ENCODE measurements around the gene SLC17A9.
"Not testable (repeated sequence)": the region's sequence is repeated elsewhere in the genome, so short reads cannot be mapped to it uniquely, and the experiment has no call there.

SLC17A9 gene

DNA sequence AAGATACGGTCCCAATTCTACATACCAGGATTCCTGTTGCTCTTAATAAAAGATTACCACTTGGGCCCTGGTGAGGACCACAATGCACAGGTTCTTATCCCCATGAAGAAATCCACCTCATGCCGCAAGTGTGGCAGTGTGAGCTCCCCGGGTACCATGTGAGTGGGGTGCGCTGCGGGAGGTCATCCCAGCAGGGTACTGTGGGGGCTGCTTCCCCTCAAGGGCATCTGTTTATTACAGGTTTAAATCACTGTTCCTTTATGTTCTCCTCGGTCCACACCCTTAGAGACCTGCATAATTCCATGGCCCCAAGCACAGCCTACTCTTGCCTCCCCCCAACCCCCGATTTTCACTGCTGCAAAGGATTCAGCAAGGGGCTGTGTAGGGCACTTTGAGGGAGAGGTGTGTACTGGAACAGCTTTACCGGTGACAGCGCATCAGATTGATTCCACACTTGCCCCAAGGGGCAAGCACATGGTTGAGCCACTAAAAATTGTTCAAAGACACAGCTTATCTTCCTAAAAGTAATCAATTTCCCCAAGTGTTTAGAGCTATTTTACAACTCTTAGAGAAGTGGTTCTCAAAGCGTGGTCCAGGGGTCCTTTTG is 32.4 kb upstream of the SLC17A9 start:
- no peak for DNase-seq

DNA sequence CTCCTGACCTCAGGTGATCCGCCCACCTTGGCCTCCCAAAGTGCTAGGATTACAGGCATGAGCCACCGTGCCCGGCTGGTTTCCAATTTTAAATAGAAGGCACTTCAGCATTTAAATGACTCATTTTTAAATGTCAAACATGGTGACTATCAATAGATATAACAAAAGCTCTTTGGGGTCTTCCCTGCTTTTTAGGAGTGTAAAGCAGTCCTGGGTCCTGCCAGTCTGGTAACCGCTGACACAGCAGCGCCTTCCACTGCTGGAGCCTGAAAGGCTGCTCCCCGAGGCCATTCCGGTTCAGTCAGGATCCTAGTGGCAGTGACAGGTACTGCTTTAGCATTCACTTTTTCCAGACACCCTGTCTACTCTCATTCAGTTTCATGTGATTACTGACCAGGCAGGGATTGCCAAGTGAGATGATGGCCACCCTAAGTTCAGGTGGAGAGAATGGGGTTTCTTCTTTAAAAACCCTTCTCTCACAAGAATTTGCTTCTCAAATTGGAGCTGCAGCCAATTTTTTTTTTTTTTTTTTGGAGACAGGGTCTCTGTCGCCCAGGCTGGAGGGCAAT is 31.3 kb upstream of the SLC17A9 start:
- no peak for DNase-seq

DNA sequence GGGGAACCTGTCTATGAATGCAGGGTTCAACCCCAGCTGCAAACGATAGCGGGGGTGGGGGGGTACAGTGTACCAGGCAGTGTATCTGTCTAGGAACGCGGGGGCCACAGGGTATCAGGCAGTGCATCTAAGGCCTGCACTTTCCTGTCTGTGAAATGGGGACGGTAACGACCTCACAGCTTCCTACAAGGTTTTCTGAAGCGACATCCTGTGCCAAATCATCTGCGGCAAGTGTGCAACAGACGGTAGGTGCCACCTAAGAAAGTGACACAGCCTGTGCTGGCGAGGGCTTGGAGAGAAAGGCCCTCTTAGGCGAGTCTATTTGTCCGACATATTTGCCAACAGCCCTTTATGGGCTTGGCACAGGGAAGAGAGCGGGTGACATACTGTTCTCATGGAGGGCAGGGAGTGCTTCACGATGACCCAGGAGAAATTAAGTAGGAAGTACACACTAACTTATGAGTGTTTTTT is 30.0 kb upstream of the SLC17A9 start:
- DNase-seq: no peak

DNA sequence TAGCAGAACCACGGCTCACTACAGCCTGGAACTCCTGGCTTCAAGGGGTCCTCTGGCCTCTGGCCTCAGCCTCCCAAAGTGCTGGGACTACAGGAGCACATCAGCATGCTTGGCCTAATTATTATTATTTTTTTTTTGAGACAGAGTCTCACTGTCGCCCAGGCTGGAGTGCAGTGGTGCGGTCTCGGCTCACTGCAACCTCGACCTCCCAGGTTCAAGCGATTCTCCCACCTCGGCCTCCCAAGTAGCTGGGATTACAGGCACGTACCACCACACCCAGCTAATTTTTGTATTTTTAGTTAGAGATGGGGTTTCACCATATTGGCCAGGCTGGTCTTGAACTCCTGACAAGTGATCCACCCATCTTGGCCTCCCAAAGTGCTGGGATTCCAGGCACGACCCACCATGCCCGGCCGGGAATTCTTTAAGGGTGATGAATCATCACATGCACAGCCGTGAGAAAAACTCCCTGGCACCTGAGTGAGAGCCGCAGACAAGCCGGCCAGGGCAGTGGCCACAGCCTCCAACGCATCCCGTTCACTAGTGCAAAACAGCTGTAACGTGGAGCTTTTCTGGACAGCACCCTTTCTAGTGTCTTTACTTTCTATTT is 29.3 kb upstream of the SLC17A9 start:
- not testable (repeated sequence) for DNase-seq

DNA sequence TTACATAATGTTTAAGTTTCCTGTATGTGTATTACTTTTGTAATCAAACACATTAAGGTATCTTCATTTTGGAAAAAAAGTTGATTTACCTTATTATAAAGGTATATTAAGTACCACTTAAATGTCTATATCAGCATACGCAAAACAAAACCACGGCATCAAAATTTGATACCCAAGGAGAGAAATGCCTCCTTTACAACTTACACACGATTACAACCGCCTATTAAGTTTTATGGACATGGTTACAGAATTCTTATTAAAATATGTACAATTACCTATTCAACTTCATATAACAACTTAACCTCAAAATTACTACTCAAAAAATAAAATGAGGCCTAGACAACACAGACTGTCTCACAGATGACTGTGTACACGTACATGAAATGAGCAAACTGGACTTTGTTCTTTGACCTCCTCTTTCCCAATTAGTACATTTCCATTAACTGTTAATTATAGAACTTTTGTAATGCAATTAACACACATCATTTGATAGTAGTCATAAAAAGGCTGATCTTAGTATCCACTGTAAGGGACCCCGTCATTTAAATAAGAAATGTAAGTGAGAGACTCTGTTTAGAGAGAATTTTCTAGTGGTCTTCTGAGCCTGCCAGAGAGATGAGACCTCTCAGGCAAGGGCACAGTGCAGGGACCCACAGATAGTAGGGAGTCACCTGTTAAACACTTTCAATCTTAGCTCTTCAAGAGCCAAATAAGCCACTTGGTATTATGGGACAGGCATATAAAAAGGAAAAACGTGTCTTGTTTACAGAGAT is 28.7 kb upstream of the SLC17A9 start:
- no peak for DNase-seq

DNA sequence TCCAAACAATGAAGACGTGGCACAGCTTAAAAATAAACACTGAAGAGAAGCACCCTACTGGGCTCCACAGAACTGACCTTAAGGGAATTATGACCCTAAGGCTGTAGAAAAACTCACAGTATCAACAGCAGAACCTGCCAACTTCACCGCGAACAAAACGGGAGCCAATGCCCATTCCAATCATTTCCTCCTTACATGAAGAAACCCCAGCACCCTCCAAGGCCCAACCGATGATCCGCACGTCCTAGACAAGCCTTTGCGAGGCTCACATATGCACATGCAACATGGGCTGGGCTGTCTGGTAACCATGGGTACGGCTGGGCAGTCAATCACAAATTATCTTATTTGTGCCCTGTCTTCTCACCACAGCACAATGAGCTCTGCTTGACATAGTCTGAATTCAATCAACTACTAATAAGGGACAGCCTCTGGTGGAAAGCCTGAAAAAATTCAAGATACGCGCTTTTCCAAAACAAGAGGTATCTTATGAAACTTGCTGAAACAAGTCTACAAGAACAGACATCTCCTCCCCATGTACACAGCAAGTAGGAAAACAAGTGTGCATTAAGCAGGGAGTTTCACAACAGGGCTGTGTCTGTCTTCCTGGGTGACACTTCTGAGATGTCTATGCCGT is 27.9 kb upstream of the SLC17A9 start:
- no peak for DNase-seq

DNA sequence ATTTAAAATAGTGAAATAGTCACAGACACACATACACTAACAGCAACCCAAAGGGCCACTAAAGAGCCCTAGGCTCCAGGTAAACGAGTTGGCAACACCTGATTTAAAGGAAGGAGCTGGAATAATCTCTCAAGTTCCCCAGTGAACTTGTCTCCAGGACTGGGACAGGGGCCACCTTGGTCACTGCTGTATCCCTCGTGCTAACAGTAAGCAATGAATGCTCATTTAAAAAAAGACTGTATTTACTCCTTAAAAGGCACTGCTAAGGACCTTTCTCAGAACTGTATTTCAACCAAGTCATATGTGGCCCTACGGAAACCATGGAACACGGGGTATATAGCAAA is 27.5 kb upstream of the SLC17A9 start:
- DNase-seq: no peak

DNA sequence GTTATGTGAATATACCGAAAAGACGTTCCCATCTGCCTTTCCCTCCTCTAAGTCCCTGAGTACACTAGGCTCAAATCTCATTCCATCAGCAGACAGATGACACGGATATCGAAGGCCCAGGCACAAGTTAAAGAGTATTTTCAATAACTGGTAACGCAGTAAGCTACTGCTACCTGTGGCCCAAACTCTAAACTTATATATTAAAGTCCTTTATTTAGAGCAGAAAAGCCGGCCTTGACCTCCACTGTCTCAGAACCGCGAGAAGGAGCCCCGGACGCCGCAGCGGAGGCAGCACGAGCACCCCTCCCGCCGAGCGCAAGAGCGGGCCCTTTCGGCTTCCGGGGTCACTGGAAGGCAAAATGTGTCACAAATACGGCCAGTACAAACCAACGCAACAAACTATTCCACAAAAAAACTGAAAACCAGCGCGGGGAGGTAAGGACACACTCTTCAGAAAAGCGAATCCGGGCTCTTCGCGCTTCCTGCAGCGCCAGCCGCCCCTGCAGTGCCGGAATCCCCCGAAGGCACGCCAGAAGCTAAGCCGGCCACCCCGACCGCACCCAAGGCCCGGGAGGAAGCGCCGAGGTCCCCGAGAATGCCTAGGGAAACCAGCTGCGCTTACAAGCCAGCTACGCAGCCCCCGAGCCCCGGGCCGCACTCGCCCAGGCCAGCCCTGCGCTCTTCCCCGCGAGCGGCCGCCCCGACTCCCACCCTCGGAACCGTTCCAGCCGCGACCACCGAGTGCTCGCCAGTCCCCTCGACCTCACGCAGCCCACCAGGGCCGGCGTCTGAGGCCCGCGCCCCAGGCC is 26.9 kb upstream of the SLC17A9 start:
- peak; percentile 74 for DNase-seq

DNA sequence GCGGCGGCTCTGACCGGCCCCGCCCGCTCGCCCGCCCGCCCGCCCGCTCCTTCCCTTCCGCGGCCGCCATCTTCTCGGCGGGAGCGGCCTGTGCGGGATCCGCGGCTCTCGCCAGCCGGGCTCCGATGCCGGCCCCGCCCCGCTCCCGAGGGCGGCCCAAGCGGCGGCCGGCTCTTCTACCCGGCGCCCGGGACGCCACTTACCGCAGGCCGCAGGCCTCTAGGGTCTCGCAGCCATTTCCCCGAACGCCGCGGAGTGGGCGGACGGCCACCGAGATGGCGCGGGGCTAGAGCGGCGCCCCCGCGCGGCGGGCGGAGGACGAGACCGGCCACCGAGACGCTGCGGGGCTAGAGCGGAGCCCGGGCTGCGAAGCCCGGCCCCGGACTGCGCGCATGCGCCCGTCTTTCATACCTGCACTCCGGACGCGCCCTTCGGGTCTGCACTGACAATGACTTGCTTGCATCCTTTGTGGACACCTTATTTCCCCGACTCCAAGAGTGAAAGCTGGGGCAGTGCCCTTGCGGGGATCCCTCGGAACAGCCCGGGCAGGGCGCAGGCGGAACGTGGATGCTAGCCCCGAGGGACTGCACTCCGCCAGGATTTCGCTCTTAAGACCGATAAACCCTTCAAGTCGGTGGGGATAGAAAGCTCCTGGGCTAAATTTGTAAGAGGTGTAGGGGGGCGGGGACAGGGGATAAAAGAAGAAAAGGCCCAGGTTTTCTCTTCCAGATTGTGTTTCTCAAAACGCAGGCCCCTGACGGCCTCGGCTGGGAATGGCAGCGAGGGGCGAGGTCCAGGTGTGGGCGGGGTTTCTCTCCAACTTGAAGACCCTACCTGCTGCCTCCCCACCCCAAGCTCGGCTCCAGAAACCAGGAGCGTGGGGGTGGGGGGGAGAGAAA is 26.0 kb upstream of the SLC17A9 start, which contains the start of gene DIDO1:
TSS of gene DIDO1 (minus strand) at position 277 of the 899 bp plus-strand sequence.
- peak; percentile 97 for DNase-seq

DNA sequence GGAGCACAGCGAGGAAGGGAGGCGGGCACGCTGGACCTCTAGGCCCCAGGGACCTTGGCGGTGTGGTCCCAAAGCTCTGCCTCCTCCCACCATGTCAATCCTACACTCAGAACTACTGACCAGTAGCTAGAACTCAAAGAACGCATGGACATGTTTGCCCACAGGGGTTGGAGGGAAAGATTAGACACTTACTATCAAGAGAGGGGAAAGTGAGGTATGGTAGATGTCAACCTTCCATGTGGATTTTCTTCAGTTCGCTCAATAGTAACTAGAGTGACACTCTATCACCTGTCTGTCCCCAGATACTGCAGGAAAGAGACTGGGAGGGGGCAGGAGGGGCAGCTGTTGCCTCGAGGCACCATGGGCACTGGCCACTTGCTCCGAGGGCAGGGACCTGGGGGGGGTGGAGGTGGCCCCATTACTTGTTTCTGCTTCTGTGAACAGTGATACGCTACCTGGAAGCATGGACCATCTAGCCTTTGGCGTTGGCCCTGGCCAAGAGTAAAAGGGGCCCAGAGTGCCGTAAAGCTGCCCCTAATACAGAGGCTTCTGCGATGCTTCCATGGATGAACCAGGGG is 25.3 kb upstream of the SLC17A9 start:
- DNase-seq: no peak

DNA sequence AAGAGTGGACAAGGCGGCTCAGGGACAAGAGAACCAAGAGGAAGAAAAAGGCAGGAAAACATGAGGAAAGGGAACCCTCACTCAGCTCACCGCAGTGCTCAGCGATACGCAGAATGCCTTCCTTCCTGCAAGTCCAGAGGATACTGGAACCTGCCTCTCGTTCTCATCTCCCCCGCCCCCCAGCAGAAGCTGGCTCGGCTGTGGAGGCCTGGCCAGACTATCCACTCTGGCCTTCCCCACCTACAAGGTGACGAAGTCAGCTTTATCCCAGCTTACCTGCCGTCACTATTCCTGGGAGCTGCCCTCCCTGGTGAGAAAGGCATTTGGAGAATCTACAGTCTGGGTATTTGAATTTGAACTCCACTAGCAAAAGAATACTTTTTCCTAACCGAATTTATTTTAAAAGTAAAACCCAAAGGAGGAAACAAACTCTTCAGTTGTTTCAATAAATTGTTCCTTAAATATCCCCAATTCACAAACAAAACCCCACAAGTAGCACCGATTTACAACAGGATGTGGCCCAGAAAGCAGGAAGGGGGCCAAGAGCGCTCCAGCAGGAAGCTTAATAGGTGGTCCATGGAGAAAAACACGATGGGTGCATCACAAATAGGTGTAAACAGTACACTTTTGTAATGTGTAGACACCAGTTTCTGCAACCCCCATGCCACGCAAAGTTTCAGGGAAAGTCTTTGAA is 24.1 kb upstream of the SLC17A9 start:
- DNase-seq: no peak

DNA sequence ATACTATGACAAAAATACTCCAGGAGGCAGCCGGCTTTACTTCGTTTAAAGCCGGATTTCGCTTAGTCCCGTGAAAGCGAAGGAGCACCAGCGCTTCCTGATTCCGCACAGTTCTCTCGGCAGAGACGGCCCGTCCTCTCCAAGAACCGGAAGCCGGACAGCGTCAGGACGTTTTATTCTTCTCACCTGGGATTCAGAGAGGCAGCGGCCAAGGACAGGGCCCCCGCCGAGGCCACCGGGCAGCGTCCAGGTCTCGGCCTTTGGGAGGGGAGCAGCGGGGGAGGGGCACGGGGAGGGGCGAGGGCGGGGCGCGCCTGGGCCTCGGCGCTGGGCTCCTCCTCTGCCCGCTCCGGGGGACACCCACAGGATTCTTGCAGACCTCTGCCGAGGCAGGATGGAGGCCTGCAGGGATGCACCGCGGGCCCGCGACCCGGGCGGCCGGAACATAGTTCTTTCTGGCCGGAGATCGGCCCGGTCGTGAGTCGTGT is 23.4 kb upstream of the SLC17A9 start:
- DNase-seq: peak; percentile 51

DNA sequence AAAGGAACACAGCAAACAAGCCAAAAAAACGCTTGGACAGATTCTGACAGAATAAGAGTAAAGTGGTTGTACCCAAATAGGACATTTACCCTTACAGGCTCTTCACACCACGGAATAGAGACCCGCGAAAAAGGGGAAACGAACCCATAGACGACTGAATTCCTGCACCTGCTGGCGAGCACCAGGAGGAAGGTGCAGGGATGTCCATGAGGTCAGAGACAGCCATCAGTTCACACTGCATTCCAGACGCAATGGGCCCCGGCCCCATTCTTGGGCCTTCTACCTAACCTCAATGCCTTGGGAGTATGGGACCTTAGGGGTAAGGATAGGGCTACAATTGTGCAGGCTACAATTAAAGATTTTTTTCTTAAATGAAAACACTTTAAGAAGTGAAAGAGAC is 21.0 kb upstream of the SLC17A9 start:
- no peak for DNase-seq

DNA sequence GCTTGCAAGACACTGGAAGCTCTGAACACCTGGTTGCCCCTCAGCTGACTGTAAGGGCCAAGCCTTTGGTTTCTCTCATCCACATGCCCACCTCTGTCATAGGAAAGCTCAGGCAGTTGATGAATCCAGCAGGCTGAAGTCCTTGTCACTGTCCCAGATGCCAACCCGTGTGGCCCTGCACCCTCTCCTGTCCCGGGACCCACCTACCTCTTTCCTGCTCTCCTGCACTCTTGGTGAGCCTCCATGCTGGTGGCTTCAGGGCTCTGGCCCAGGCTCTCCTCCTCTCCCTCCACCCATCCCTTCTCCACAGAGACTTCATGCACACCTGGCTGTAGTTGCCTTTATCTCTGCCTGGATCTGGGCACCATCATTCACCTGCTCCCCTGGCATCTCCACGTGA is 18.5 kb upstream of the SLC17A9 start:
- no peak for DNase-seq

DNA sequence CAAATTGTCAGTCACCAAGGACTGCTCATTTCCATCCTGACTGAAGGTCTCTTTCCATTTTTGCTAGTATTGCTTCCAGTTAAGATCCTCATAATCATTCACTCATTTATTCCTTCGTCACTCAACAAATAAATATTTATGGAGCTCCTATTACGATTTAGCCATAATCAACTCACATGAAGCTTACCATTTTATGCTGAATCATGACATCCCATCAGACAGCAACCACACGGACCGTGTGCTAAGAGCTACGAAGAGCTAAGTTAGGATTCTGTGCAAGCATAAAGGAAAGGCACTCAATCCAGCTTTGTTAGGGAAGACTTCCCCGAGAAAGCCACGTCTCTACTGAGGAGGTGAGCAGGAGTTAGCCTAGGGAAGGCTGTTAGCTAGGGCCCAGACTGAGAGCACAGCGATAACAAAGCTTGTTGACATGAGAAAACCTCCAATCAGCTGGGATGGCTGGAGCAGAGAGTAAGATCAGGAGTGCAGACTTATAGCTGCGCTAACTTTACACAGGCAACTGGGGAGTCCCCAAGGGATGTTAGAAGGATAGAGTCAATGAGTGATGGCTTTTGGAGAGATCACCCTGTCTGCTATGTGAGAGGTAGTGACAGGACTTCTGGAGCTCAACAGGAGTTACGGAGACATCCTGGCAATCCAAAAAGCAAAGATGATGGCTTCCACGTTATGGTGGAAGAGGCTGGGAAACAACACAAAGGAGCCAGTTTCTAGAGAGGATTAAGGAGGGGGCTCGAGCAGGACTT is 17.1 kb upstream of the SLC17A9 start:
- DNase-seq: no peak

DNA sequence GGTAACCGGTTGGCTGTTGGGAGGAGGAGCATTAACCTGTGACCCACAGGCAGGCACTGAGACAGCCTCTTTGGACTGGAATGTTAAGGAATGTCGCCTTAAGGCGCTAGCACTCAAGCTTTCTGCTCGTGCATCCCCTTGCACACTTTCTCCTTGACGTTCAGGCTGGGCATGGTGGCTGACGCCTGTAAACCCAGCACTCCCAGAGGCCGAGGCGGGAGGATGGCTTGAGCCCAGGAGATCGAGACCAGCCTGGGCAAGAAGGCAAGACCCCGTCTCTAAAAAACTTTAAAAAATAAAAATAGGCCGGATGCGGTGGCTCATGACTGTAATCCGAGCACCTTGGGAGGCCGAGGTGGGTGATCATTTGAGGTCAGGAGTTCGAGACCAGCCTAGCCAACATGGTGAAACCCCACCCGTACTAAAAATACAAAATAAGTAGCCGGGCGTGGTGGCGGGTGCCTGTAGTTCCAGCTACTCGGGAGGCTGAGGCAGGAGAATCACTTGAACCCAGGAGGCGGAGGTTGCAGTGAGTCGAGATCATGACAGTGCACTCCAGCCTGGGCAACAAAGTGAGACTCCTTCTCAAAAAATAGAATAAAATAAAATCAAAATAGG is 16.4 kb upstream of the SLC17A9 start:
- no peak for DNase-seq

DNA sequence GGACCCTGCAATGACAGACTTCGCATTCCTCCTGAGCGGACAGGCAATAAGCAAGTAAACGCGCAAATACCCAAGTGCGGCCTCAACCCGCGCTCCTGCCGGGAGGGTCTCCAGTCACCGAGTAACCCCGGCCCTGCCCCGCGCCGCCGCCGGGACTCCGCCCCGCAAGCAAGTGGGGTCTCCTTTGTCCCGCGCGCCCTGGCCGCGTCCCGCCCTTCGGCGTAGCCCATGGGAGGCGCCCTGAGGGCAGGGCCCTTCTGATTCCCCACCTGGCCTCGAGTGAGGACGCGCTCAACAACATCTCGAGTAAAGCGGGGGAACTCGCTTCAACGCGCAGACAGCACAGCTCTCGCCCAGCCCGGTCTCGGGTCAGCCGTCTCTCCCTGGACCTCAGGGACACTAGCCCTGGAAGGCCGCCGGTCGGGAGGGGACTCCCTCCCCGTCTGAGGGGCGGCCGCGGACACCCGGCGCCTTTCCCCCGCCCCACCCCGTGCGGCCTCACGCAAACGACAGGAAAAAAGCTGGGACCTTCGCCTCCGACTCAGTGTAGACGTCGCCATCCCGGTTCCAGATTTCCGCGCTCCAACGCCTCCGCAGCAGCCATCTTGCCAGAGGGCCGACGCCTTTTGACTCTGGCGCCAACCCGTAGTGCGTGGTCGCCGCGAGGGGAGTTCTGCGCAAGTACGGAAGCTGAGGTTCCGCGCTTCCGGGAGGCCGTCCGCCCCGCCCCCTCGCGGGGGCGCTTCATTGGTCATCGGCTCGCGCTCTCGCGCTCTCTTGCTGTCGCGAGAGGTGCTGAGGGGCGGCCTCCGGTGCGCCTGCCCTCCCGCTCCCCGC is 15.0 kb upstream of the SLC17A9 start:
- peak; percentile 95 for DNase-seq

Measured in right kidney (tissue), 1 donor.